GM18502 (cell line): ENCODE results near the gene TSPAN15.

Experiments
- ATAC-seq: cut with Tn5 transposase; IDR thresholded peaks from one replicate; pipeline ENCODE4 v1.9.1; 2021; ENCODE audit warnings: mild to moderate bottlenecking; ENCODE audit not compliant: unreplicated experiment, poor library complexity

Gene TSPAN15

GRCh38 chr10:69451209-69451783, at the start of gene TSPAN15:
Gene TSPAN15, plus strand, starts transcription at chr10:69451465. Its CDS starts 130 bp downstream, at chr10:69451595.
- peak; percentile 80 for ATAC-seq

DNA sequence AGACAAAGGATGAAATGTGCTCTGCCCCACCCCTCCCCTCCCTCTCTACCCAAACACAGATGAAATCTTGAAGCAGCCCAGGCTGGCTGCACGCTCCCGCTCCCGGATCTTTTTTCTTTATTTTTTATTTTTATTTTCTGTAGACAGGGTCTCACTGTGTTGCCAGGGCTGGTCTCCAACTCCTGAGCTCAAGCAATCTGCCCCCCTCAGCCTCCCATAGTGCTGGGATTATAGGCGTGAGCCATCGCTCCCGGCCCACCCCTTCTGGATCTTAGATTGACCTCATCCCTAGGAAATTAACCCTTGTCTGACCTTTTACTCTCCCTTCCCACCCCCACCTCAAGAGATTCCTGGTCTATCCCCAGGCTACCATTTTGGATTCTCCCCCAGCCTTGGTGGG, 48.9 kb upstream of the TSPAN15 start:
- no peak for ATAC-seq

GRCh38 chr10:69403066-69403465, 48.2 kb upstream of the TSPAN15 start:
- ATAC-seq: no peak

DNA sequence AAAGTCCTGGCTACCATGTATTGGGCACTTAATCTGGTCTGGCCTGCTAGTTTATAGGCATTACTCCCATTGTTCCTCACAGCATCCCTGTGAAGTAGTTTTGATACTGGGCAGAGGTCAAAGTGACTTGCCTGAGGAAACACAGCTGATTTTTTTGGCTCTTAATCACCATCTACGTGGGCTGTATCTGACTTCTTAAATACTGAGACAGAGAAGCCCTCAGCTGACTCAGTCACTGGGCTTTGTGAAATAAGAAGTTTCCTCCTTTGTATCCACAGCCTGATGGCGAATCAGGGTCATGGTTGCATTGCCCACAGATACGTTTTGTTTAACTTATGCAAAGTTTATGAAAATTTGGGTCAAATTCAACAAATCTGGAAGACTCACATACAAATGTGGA, 47.7 kb upstream of the TSPAN15 start:
- no peak for ATAC-seq

DNA sequence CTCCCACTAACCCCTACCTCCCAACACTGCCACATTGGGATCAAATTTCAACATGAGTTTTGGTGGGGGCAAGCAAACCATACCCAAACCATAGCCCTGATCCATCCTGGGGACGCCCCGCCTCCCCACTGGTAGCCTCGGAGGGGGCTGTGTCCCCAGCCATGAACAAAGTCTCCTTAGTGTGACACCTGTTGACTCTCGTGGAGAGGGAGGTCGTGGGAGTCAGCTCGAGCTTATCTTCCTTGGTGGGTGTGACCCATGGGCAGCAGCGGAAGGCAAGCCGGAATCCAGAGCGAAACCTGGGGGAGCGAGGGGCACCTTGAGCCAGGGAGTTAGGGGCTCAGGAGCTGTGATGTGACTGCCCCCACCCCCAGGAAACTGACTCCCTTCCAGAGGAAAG, 46.5 kb upstream of the TSPAN15 start:
- ATAC-seq: no peak

DNA sequence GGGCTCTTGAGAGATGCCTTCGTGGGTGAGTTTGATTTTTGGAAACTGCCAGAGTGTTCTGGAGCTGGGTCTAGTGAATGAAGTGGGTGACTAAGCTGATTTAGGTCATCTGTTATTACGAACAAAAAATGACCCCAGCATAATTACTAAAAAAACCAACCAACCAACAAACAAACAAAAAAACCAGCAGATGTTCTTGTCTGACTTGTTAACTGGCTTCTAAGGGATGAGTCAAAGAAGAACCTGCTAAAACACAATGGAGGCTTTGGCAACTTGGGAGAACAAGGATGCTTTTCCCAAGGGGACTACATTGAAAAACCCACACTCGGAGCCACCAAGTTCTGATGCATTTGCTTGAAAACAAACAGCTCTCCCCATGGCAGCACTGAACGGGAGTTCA, 46.0 kb upstream of the TSPAN15 start:
- no peak for ATAC-seq

- ATAC-seq: no peak
Measured at GRCh38 chr10:69406302-69406811, 44.9 kb upstream of the TSPAN15 start.

DNA sequence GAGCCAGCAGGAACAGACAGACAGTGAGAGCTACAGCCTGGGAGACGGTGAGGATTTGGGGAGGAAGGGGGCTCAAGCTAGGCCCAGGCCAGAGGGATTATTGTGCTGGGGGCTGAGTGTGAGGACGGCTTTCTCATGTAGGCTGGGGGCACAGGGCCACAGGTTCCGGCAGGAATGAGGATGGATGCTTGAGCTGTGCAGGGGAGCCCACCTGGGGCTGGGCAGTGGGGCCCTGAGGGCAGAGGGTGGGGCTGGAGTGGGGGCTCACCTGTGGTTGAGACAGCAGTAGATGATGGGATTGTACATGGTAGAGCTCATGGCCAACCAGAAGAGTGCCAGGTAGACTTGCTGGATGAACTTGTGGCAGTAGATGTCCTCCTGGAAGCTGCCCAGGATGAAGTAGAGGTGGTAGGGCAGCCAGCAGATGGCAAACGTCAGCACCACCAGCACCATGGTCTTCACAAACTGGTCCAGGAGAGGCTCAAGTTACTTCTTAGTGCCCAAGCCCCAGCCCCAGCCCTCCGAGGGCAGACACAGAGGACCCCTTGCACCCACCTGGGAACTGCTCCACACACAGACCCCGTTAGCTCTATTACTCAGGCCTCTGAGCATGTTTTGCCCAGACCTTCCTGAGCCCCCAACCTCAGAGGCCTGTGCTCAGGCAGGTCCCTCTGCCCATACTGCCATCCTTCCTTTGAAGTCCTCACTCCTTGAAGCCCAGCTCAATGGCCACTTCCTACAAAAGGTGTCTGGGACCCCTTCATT, 44.3 kb upstream of the TSPAN15 start:
- no peak for ATAC-seq

- ATAC-seq: no peak
Measured at GRCh38 chr10:69407621-69408301, 43.5 kb upstream of the TSPAN15 start.

- ATAC-seq: peak; percentile 83
Measured at GRCh38 chr10:69408318-69409175, 42.7 kb upstream of the TSPAN15 start.

GRCh38 chr10:69409176-69409495, 42.1 kb upstream of the TSPAN15 start:
- ATAC-seq: no peak

GRCh38 chr10:69409968-69410367, 41.3 kb upstream of the TSPAN15 start:
- no peak for ATAC-seq

- no peak for ATAC-seq
Measured at GRCh38 chr10:69410487-69410886, 40.8 kb upstream of the TSPAN15 start.

GRCh38 chr10:69411476-69411875, 39.8 kb upstream of the TSPAN15 start:
- ATAC-seq: no peak

DNA sequence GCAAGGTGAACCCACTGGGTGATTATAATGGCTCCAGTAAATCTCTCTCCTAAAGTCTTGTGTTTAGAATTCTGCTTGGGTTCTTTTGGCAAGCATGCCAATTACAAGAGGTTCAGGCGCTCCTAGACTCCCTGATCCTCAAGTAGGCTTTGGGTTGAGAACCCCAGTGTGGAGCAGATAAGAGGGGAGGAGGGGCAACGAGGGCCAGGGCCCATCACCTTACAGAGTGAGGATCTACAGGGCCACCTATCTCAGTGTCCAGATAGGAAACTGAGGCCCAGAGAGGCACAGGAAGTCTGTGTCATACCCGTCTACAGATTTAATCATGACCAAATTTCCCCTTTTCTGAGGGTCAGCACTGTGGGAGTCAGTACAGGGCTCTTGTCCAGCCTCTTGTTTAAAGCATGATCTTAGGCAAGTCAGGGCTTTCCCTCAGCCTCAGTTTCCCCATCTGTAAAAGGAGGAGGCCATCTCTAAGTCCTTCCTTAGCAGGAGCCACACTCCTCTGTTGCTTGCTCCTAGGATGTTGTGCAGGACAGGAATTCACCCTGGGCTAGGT, 39.0 kb upstream of the TSPAN15 start:
- no peak for ATAC-seq

GRCh38 chr10:69413221-69413865, 37.9 kb upstream of the TSPAN15 start:
- ATAC-seq: peak; percentile 33

DNA sequence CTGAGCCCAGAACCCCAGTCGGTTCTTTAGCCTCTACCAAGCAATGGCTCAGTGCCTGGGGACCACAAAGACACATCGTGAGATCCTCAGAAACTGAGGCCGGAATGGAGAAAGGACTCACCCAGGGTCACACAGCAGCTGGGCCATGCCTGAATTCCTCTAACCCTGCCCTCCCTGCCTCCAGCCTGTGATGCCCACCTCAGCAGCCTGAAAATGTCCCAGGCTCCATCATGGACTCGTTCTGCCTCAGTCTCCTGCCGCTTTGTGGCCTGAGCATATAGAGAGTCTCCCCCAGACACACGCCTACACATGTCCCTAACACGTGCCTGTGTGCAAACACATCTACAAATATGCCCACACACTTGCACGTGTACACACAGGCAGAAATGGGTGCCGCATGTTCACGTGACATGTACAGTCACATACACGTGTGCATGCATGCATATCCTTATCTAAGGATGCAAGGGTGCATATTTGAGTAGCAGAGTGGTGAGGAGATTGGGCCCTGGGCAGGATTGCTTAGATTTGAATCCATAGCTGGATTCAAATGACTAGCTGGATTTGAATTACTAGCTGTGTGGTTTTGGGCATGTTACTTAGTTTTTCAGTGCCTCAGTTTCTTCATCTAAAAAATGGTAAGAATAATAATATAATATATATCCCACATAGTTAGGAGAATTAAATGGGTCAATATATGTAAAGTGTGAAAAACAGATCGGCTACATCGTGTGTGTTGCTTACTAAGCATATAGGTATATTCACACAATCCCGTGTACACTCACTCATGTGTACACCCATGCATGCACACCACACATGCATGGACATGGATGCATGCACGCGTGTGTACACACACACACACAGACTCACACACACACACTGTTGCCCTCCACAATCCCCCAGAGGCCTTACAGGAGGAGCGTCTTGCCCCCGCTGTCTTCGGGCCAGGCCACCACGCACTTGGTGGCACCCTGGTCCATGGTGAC, 36.9 kb upstream of the TSPAN15 start:
- no peak for ATAC-seq

DNA sequence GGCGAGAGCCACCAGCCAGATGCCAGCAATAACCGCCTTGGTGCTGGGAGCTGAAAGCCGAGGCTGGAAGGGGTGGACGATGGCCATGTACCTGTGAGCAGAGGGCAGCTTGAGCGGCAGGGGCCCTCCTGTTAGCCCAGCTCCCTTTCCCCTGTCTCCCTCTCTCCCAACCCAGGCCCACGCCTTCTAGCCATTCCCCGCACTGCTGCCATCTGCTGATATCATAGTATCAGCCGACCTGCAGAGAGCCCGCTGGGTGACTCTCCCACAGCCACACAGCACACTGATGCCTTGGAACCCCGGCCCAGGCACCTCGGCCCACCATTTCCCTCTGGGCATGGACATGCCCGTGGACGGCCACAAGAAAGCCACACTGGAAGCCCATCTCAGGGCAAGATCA, 36.2 kb upstream of the TSPAN15 start:
- ATAC-seq: no peak

DNA sequence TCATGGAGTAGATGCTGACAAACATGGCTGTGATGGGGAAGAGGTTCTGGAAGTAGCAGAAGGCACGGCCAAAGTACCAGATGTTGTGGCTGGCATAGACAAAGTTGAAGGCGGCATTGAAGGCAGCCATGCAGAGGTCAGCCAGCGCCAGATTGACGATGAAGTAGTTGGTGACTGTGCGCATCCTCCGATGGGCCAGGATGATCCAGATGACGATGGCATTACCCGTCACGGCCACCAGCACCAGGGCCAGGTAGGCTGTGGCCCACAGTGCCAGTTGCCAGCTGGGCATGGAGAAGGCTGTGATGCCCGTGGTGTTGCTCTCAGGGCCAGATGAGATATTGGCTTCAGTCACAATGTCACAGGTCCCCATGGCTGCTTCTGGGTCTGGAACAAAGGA, 35.3 kb upstream of the TSPAN15 start:
- ATAC-seq: no peak
